Muscle of back (tissue), 11 donors: ENCODE data around the gene LMO4. TPM values are rescaled to one million over a fixed set of nuclear protein-coding genes. Genes with fewer than 3 reads are reported as not detected.
A peak's percentile ranks its signal among the peaks of the same experiment; 100 is the strongest.

Experiments
- DNase-seq, 3 donors: peaks; one replicate each; pipeline versions ENCODE4 v3.0.0 to v3.0.0-alpha.2; 2013
- polyA plus RNA-seq, 10 donors: library from polyadenylated mRNA; unstranded; fragments of 120-200 nt; gene quantifications; one replicate each; pipeline ENCODE4 v1.2.1, GENCODE V29; 2013; ENCODE audit not compliant: insufficient read length in 10 of 10

LMO4 gene
- polyA plus RNA-seq, 10 donors = 40.2 to 71.5 (median 49.5) TPM

DNA sequence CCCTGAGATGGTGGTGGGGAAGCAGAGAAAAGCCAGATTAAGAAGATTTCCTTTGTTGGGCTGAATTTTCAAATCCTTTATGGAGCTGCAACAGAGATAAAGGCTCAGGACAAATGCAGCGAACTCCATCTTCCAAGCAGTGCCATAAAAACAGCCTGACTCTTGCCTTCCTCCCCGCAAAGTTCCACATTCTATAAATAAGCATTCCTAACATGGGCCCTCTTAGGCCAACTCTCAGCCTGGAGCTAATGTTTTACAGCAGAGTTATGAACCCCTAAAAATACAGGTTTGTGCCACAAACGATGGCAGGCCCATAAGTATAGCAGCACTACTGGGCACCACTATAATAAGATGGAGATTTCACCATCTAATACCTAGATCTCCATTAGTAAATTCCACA lies 27.2 kb downstream of the LMO4 start:
- DNase-seq = no peak

DNA sequence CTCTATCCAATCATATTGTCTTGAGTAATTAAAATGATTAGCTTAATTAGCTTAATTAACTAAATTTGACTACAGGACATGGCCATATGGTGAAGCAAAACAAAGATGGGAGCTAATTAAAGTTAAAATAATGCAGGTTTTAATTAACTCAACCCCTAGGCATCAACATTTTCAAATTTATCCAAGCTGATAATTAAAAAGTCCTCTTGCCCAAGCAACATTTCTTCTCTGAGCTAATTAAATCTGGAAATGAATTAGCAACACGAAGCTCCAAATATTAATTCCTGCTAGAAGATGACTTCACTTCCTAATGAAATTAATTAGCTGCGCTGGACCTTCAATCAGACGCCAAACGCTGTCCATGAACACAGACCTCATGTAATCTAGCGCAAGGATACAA lies 27.9 kb downstream of the LMO4 start:
- DNase-seq = no peak

DNA sequence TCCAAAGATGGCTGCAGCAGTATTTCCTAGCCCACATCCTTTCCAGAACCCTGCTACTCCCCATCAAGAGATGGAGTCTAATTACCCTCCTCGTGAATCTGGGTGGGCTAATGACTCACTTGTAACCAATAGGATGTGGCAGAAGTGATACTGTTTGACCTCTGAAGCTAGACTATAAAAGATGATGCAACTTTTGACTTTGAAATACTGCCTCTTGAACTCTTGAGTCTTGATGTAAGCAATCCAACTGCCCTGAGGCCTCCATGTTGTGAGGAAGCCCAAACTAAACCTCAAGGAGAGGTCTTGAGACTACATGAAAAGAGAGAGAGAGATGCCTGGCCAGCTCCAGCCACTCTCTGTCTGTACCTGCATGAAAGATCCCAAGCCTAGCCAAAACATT lies 29.5 kb downstream of the LMO4 start:
- no peak for DNase-seq

DNA sequence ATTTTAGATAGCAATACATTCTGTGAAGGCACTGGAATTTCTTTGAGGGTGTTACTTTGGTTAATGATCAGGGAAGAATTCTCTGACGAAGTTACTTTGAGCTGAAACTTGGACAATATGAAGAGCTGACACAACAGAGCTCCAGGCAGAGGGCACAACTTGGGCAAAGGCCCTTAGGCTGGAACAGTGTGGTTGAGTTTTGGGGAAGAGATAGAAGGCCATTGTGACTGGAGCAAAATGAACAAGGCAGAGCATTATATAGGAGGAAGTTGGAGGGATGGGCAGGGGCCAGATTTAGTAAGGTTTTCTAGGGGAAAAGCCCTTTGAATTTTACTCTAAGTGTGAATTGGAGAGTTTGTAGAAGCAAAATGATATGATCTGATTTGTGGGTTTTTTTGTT lies 30.9 kb downstream of the LMO4 start:
- no peak for DNase-seq

DNA sequence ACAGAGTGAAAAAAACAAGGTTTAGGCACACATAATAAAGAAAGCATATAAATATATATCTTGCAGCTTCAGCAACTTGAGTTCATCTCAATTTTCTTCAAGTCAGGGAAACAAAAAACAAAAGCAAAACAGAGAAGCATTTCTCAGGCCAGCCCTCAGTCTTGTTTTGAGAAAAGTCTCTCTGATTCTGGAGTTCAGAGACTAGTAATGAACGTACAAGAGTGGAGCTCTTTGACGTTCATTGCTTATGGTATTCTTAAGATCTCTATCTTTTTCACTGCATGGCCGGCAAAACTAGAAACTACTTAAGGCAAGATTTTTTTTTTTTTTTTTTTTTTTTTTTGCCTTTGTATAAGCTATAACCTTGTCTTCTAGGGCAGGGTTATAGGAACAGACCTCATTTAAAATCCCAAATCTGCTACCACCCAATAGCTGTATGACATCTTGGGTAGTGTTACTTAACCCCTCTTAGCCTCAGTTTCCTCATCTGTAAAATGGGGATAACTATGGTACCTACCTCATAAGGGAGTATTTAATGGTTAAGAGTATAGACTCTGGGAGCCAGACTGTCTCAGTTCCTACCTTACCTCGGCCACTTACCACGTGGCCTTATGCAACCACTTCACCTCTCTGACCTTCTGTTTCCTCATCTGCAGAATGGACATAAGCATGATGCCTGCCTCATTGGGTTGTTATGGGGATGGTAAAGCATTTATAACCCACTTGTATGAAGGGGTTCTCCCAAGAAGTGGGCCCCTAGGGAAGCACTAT lies 33.6 kb downstream of the LMO4 start:
- DNase-seq = no peak

DNA sequence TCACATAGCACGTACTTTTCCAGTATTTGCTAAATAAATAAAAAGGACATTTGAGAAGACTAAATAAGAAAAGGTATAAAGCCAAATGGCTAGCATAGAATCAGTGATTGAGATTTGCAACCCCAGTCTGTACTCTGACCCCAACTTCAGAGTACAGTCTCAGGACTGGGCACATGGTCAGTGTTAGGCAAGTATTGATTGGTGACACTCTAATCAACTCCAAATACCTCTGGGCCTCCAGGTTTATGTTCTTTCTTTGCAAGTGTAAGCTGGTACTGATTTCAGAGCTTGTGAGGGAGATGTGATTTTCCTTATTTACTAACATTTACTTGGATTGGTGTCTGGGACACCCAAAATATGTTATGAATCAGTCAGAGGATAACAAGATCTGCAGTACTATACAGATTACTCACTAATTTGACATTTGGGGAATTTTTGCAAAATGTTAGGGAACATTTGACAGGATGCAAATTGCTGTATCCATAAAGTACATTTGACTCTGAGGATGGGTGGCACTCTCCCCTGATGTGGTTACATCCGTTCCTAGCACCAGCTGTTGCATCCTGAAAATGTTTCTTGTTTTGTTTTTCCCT lies 34.2 kb downstream of the LMO4 start:
- DNase-seq = peak in 1 of 3 donors; percentile 13

DNA sequence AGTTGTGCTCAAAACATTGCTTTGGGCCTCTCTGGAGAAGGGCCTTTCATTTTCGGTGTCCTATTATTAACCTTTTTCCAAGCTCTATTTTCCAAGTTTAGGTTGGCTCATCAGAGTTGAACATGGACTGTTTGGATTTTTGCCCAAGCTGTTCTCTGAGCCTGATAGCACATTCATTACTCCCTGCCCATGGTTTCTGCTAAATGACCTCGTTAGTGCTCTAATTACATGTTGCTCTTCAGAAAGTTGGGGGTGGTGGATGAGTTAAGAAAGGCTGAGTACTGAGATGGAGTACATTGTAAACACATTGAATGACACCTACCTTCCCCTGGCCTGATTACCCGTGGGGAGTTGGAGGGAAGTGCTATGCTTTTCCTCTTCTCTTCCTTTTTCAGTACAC lies 38.9 kb downstream of the LMO4 start:
- DNase-seq = no peak

DNA sequence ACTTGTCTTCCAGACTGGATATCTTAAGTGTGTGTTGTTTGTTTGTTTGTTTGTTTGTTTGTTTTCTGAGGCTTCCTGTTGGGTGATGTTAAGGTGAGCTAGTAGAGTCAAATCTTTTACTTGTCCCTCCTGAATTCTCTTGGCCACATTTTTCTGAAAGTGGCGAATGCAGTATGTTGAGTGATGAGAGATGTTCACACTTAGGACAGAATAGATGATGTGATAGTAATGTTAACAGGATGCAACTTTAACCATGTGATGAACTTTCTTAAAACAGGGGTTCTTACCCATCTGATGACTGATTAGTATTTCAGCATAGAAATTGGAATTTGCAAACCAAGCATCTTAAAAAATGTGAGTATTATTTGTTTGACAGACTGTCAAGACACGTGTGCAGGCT lies 40.2 kb downstream of the LMO4 start:
- DNase-seq = no peak

DNA sequence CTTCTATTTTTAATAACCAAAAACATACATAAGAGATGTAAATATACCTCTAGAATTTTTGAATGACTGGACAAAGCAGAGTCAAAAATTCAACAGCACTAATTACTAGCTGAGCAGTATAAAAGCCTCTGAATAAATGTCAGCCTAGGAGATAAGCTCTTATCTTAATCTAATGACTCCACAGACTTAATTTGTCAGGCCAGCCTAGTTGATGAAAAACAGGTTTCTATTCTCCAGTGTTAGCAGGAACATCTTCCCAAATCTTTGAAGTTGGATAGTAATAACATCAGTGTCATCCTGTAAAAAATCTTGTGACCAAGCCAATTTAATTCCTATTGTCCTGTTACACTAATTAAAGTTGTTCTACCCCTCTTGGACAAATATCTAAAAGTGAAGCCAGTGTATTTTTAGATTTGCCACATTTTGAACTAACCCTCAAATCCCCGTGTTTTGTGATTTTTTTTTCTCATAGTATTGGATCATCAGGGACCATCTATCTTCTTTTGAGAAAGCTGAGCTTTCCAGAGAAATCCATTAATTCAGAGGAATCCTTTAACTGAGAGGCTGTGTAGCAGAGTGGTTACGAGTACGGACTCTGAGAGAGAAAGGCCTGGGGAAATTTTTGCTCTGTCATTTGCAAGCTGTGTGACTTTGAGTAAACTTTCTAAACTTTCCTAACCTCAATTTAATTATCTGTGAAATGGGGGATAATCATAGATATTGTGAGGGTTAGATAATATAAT lies 41.2 kb downstream of the LMO4 start:
- no peak for DNase-seq

DNA sequence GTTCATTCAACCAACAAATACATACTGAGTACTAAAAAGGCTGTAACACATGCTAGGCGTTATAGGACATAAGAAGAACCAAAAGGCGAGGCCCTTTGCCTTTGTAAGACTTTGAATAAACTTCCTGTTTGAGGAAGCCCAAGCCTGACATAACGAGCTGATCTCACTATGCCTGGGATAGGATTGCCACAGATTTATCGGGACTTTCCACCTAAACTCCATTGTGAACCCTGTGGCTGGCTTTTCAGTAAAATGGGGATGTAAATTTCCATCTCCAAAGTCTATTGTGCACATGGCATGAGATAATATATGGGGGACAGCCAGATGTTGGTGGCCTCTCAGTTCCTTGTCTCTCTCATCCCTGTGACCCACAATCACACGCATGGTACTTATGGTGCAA lies 41.9 kb downstream of the LMO4 start:
- DNase-seq = no peak

DNA sequence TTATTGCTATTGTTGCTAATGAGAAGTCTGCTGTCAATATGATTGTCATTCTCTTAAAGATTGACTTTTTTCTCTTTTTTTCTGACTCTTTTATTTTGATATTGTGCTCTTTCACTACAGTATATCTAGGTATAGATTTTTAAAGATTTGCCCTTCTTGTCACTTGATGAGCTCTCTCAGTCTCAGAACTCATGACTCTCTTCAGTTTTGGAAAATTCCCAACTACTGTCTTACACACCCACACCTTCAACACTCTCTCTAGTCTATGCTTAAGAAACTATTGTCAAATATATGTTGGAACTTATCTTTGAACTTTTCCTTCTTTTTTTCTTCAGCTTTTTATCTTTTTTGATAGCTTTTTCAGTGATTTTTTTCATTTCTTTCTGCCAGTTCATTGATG lies 50.6 kb downstream of the LMO4 start:
- DNase-seq = no peak

DNA sequence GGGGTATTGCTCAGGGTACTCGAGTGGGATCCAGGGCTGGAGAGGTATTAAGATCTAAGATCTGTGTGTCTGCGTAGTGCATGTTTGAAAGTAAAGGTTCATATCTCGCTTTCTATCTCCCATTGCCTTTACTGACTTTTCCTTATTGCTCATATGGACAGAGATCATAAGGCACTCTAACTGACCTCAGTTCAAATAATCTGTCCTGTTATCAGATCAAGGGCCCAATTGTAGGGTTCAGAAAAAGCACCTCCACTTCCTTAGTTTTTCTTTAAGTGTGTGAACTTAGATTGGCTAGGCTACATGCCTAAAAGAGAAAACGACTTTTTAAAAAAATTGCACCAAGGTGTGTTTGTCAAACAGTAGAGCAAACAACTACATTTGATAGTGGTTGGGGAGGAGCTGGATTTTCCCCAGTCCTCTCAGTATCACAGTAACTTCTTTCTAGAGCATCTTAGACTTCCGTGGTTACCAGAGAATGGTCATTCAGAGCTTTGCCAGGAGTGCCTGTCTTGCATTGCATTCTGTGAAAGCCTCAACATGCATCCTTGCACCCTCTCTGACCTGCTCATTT lies 57.6 kb downstream of the LMO4 start:
- no peak for DNase-seq

DNA sequence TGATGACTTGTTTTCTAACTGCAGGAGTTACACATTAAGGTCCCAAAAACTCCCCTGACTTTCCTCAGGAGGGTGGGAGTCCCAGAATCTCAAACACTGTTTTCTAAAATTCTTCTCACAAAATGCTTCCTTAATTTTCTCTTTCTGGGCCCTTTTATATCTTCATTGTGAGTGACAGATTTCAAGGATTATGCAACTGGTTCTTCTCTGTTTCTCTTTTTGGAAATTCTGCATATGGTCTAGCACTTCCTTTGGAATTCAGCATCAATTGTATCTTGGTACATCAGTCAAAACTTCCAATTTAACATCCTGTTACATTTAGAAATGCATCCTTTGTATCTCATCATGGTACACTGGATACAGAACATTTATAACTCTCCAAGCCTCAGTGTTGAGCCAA lies 59.7 kb downstream of the LMO4 start:
- no peak for DNase-seq

DNA sequence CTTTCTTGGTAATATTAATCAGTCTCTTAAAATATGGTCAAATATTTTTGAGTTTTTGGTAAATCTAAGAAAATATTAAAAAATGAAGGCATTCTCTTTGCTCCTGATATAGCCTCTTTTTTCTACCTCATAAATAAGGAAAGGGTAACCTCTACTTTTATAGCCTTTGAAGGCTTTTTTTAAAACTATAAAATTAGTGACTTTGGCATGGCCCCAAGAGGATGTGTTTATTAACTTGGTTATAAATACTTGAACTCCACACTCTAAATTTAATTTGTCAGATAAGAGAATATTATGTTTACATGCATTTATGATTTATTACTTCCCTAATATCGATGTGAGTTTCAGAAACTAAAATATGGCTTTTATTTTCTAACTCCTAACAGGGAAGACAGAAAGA lies 60.3 kb downstream of the LMO4 start:
- DNase-seq = no peak

DNA sequence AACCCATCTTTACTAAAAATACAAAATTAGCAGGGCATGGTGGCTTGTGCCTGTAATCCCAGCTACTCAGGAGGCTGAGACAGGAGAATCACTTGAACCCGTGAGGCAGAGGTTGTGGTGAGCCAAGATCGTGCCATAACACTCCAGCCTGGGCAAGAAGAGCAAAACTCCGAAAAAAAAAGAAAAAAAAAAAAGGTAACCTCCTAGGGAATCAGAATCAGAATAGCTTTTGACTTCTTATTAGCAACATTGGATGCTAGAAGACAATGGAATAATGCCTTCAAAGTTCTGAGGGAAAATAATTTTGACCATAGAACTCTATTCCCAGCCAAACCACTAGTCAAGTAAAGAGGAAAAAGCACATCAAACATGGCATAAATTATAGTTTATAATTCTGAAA lies 60.9 kb downstream of the LMO4 start:
- DNase-seq = no peak

DNA sequence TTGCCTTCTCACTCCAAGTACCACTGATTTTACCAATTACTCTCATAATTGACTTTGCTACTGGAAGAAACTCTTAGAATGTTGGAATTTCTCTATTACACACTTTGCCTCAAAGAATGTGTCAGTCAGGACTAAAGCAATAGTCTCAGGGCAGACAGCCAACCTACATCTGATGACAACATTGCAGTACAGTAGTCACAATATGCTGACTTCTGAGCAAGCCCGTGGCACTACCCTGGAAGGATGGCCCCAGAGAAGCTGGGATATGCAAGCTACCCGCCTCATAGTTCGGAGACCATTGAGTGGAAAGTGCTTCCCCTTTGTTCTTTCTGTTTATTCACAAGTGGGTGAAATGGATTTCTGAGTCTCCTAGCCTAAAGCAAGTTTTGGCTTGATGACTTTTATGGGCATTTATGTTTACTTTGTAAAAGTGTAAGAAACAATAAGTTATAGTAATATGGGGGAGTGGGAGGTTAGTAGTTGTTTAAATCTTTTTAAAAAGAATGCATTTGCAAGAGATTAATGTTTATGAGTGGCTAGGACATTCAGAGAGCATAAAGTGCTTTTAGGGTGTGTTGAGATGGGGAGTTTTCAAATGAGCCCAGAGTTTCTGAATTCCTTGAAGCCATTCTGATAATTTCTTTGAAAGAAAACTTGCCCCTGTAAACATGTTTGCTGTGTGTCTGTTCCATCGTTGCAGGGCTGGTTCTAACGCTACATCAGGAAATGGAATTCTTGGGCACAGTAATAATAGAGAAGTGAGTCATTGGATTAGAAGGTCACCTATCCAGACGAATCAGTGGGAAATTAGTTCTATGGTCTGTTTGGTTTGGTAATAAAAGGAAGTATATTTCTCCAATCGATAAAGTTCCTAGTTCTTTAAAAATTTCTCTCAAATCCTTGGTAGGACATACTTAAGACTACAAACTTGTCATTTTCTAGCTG lies 63.8 kb downstream of the LMO4 start:
- peak in 1 of 3 donors; percentile 63 for DNase-seq

DNA sequence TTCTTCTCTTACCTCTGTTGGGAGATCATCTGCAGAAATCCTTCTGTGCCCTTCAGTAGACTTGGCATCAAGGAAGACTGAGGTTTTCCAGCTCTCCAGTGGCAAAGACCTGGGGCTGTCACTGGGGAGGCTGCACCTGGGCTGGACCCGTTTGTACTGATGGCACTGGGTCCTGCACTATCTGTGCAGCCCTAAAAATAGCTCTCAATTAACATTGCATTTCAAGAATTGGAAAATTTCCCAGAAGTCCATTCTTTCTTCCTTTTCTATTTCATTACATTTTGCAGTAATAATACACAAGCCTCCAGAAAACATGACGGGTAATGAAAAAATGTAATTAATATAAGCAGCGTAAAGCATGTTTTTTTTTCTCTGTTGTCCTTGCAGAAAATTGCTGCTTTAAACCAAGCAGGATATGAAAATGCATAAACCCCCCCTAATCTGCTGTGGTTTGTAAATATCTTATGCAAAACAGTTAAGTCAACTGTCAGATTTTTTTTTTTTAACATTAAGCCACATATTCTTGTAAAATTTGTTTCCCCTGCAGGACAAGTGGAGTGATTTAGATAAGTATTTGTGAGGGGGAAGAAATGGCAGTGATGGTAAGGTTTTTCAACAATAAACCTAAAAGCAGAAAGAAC lies 64.9 kb downstream of the LMO4 start:
- no peak for DNase-seq

DNA sequence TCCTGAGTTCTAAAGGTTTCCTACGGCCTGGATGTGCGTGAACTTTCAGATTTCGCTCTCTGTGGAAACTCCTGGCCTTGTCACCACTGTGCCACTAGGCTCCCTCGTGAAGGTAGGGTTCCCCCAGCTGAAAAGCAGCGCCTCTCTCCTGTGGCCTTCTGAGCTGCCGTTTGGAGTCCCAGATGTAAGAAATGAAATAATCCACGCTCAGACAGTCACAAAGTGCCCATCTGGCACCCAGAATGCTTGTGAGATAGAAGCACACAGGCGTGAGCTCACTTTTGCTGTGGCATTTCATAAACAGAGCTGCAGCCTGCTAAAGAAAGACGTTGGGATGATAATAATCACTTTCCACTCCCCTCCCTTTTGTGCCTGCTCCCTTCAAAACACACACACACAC lies 65.8 kb downstream of the LMO4 start:
- no peak for DNase-seq

DNA sequence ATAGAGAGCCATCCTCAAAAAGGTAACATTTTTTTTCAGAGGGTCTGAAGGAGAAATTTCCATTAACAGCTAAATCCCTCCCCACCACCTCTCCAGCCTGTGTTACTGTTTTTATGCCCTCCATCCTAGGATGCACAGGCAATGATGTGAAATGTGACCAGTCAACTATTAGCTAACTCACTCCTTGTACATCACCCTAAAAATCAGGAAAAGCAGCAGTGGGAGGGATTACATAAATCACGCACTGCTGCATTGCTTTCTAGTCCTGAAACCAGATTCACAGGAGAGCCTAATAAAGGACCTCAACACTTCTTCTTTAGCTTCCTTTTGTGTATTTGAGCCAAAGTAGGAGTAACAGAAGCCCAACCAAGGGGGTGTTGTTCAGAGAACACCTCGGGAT lies 66.3 kb downstream of the LMO4 start:
- DNase-seq = no peak
